ENCODE measurements around the gene NPC1. TPM values are rescaled to one million over a fixed set of nuclear protein-coding genes. Genes with fewer than 3 reads are reported as not detected.

The NPC1 gene
- total RNA-seq, 1 experiment from 2014 or later, result 51.6 TPM

DNA sequence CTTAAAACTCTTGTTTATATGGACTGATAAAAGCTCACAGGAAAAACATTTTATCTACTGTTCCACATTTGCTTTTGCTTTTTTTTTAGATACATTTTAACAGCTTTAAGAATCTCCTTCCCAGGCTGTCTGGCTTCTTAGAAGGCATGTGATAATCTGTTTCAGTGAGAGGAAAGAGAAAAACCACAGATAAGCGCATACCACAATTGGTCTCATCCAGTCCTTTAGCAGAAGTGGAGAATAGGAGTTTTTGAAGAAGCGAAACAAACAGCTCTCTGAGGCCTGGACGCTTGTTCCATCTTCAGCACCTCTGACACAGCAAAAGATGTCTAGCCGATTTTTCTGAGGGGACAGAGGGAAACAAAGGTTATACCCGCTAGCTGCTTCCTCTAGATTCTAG lies 45.4 kb downstream of the NPC1 start:
- Histone ChIP-seq H4K20me1 (ENCODE audit: insufficient read depth) (no peaks in the 10 kb centered on the region), H3K27me3 (ENCODE audit: insufficient read depth, low read length) (no peaks in the 10 kb centered on the region), H3K9me3 (ENCODE audit: control insufficient read depth in 1 of 2, insufficient read depth in 1 of 2, low read depth in 1 of 2, low read length in 2 of 2) (no peaks in the 10 kb centered on the region), H3K4me2 (ENCODE audit: low read length) (no peak overlapping the region), H3K4me3 (replicated peaks in 1 of 2; ENCODE audit: low read depth in 1 of 2, low read length in 2 of 2) (no peak overlapping the region), H3K4me1 (ENCODE audit: control insufficient read depth in 1 of 2, insufficient read depth in 2 of 2, low read length in 2 of 2) (no peaks in the 10 kb centered on the region), H3K36me3 (ENCODE audit: control insufficient read depth in 1 of 2, insufficient read depth in 2 of 2, low read length in 2 of 2) (peaks cover 49 to 61% of the 10 kb centered on the region in 2 experiments), H3K79me2 (ENCODE audit: insufficient read depth, low read length) (no peaks in the 10 kb centered on the region), H2AFZ (ENCODE audit: low read depth, low read length, poor library complexity, severe bottlenecking) (no peak overlapping the region), H3K9me2 (ENCODE audit: insufficient read depth) (no peaks in the 10 kb centered on the region), H3K27ac (ENCODE audit: low read depth, low read length) (no peak overlapping the region), H3K9ac (ENCODE audit: low read length) (no peak overlapping the region)
- ChIA-PET POLR2A (no interaction called here), CTCF (no interaction called here), RAD21 (ENCODE audit: low non-redundant PET in 1 of 2, low total read pairs in 2 of 2, uncharacterized antibody in 2 of 2, unreplicated experiment in 2 of 2) (interaction anchor here in 1 of 2 experiments (1.2 kb wide), 1 partner anchor 21 kb away, joined by 3 read pairs; no protein-coding TSS in a partner anchor)
- TSS peak; percentile 17 for BruUV-seq (replicated peaks)
- TF ChIP-seq EZH2 (IDR thresholded peaks at IDR 0.05) (no peak), YY1 (IDR thresholded peaks at IDR 0.05; ENCODE audit: extremely low read depth, insufficient replicate concordance, low read depth, low read length) (no peak), ZFX (IDR thresholded peaks at IDR 0.05) (no peak), ELF1 (IDR thresholded peaks at IDR 0.05; ENCODE audit: borderline replicate concordance, low read depth) (no peak), SRF (IDR thresholded peaks at IDR 0.05; ENCODE audit: low read depth) (no peak), ATF3 (IDR thresholded peaks at IDR 0.05) (no peak), REST (IDR thresholded peaks at IDR 0.05; ENCODE audit: low read depth) (no peak), ZNF274 (IDR thresholded peaks at IDR 0.05; ENCODE audit: low read depth, low read length) (no peak), CEBPB (IDR thresholded peaks at IDR 0.05; ENCODE audit: low read depth) (no peak), EGR1 (IDR thresholded peaks at IDR 0.05; ENCODE audit: low read depth) (no peak), FOSL1 (IDR thresholded peaks at IDR 0.05; ENCODE audit: low read depth) (no peak), POLR2AphosphoS5 (IDR thresholded peaks at IDR 0.05; ENCODE audit: low read depth, low read length) (no peak), EZH2phosphoT487 (IDR thresholded peaks at IDR 0.05; ENCODE audit: borderline replicate concordance) (no peak)
- TF ChIP-seq, protein P1, sequence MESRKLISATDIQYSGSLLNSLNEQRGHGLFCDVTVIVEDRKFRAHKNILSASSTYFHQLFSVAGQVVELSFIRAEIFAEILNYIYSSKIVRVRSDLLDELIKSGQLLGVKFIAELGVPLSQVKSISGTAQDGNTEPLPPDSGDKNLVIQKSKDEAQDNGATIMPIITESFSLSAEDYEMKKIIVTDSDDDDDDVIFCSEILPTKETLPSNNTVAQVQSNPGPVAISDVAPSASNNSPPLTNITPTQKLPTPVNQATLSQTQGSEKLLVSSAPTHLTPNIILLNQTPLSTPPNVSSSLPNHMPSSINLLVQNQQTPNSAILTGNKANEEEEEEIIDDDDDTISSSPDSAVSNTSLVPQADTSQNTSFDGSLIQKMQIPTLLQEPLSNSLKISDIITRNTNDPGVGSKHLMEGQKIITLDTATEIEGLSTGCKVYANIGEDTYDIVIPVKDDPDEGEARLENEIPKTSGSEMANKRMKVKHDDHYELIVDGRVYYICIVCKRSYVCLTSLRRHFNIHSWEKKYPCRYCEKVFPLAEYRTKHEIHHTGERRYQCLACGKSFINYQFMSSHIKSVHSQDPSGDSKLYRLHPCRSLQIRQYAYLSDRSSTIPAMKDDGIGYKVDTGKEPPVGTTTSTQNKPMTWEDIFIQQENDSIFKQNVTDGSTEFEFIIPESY (IDR thresholded peaks at IDR 0.05; ENCODE audit: extremely low read depth, insufficient replicate concordance, low read length), result no peak
- ATAC-seq, result no peak
- intact Hi-C loops (cut with micrococcal nuclease), result no loop called here
- DNase-seq (ENCODE audit: low read depth, low spot score), result no peak
